GM12891 (cell line): ENCODE results near the gene ZACN.

Experiments
- DNase-seq: peaks from one replicate; pipeline ENCODE4 v3.0.0; 2011; ENCODE audit warnings: low spot score; ENCODE audit not compliant: insufficient read length
- FAIRE-seq: peaks from 2 replicates; lab custom pipeline; 2011; peaks lifted over from hg19 to GRCh38; lab: Jason Lieb, UNC
- PAX5 ChIP-seq: IDR thresholded peaks from 2 replicates; pipeline ENCODE4 v1.6.1; 2011; ENCODE audit warnings: low read length, moderate library complexity, mild to moderate bottlenecking; ENCODE audit not compliant: insufficient read depth, severe bottlenecking
- POLR2A ChIP-seq: IDR thresholded peaks from 2 replicates; pipeline ENCODE4 v1.6.1; 2011; ENCODE audit warnings: low read depth, low read length, control low read depth
- POLR2AphosphoS5 ChIP-seq: IDR thresholded peaks from 2 replicates; pipeline ENCODE4 v1.6.1; 2011; ENCODE audit warnings: low read depth, low read length, control low read depth
- POU2F2 ChIP-seq: IDR thresholded peaks from 2 replicates; pipeline ENCODE4 v1.6.1; 2011; ENCODE audit warnings: low read depth, mild to moderate bottlenecking, control low read depth, low read length, moderate library complexity
- SPI1 ChIP-seq: IDR thresholded peaks from 2 replicates; pipeline ENCODE4 v1.6.1; 2011; ENCODE audit warnings: low read depth, low read length, control low read depth
- TAF1 ChIP-seq: IDR thresholded peaks from 2 replicates; pipeline ENCODE4 v1.6.1; 2011; ENCODE audit warnings: low read depth, low read length, control low read depth

The ZACN gene

DNA sequence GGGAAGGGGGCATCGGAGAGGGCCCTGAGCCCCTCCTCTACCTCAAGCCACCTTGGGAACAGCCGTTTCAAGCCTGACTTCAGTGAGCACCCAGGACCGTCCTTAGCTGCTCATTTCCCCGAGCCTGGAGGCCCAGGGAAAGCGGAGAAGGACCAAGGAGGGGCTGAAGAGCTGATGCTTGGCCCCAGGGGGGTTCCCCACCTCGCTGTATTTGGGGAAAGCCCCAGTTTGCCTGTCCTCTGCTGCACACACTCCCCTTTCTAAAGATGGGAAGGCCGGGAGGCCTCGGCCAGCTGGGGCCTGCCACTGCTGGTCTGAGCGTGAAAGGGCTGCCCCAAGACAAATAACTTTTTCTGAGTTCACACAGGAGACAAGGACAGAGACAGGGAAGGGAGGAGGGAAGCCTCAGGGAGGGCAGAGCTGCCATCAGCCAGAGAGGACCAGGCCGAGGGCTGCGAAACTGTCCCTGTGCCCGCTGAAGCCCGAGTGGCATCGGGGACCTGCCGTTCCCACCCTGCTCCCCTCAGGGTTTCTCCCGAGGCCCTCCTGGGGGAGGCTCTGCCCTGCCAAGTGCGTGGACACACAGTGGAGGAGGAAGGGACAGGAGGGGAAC, 11.6 kb downstream of the ZACN start:
- DNase-seq, result no peak
- TF ChIP-seq TAF1, result no peak
- no peak for TF ChIP-seq POLR2AphosphoS5
- TF ChIP-seq POLR2A, result no peak
- no peak for FAIRE-seq

DNA sequence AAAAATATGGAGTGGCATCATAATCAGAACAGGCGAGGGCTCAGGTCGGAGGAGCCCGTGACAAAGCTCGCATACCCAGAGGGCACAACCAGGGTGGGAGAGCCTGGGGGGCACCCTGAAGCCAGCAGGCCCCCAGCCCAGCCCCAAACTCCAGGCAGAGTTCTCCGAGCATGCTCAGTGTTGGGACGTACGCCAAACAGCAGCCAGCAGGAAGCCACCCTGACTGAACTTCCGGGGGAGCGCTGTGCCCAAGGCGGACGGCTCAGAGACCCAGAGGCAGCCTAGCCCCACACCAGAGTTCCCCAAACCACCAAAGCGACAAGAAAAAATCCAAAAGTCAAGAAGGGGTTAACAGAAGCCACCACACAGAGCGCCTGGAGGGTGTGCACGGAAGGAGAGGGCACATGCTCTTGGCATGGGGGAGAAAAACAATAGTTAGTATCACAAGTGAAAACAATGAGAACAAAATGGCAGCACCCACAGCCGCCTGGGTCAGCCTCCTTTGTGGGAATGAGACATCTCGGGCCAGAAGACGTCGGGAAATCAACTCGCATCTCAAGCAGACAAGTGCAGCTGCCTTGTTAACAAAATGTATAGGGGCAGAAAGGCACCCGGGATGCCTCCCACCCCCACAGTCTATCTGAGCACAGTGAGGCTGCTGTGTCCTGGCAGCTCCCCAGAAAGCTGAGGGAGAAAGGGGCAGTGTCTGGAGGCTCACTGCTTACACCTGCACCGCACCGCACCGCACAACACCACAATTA, 12.7 kb downstream of the ZACN start:
- DNase-seq, result no peak
- TF ChIP-seq PAX5 (no peak), TAF1 (no peak), SPI1 (no peak), POU2F2 (no peak), POLR2AphosphoS5 (no peak), POLR2A (no peak)
- no peak for FAIRE-seq

DNA sequence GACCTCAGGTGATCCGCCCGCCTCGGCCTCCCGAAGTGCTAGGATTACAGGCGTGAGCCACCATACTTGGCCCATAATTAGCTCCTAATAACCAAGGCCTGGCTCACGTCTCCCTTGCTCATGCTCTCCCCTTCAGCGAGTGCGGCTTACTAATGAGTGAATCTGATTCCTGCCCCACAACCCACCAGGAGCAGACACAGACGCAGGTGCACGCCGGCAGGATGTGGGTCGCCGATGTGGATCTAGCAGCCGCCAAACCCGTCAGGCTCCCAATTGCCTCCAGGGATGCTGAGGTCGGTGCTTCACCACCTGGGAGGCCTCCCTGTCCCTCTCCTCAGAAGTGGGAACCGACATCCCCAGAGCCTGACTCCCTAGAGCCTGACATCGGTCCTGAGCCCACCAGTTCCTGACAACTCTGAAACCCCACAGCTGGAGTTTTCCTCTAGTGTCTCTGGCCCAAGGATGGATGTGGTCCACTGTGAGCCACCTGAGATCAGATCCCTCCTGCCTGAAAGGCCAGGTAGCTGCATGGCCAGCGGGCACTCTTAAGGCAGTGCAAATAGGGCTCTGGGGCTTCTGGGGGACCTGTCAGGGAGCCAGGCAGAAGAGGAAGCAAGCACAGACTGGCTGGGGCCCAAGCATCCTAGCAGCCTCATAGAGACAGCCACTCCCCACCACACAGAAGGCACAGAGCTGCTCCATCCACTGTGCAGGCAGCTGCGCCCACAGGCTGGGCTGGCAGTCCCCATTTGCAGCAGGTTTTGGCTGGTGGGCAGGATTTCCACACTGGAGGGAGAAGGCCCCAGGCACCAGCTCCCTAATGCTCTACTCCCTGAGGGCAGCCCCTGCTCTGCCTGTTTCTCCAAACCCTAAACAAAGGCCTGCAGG, 13.8 kb downstream of the ZACN start:
- FAIRE-seq (no peak), DNase-seq (no peak)
- TF ChIP-seq TAF1 (no peak), POLR2A (no peak), PAX5 (no peak), POLR2AphosphoS5 (no peak), SPI1 (no peak), POU2F2 (no peak)

DNA sequence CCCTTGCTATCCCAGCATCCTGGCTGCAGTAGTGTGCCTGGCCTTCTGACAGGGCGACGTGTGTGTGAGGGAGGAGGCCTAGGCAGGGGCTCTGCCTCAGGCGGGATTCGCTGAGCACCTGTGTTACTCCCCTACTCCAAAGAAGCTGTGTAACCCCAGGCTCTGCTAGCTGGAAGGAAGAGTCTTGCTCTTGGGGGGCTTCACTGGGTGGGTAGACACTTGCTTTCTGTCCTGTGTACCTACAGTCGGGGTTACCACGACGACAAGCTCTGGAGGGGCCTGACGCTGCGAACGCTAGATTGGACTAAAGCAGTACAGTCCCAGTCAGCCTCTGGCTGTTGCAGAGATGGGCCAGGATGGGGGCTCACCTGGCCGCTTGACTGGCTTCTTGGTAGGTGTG, 15.1 kb downstream of the ZACN start:
- FAIRE-seq, result no peak

DNA sequence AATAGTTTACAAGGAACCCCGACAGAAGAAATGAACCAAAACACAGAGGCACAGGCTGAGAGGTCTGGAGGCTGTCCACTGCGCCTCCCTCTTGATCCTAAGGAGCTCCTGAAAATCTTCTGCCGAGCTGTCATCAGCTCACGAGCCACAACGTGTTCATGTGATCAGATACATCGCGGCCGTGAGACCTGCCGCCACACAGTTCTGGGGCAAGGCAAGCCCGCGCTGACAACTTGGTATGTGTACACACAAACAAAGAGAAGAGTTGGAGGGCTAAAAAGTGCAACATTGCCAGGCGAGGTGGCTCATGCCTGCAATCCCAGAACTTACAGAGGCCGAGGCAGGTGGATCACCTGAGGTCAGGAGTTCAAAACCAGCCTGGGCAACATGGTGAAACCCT, 17.0 kb downstream of the ZACN start:
- TF ChIP-seq POLR2AphosphoS5 (no peak), TAF1 (no peak)
- FAIRE-seq (no peak), DNase-seq (peak; percentile 0)

More for the DNA sequence above, 15.1 kb downstream of the ZACN start:
- no peak for DNase-seq
- TF ChIP-seq POLR2AphosphoS5 (no peak), POU2F2 (no peak), TAF1 (no peak), PAX5 (no peak), SPI1 (no peak), POLR2A (no peak)

DNA sequence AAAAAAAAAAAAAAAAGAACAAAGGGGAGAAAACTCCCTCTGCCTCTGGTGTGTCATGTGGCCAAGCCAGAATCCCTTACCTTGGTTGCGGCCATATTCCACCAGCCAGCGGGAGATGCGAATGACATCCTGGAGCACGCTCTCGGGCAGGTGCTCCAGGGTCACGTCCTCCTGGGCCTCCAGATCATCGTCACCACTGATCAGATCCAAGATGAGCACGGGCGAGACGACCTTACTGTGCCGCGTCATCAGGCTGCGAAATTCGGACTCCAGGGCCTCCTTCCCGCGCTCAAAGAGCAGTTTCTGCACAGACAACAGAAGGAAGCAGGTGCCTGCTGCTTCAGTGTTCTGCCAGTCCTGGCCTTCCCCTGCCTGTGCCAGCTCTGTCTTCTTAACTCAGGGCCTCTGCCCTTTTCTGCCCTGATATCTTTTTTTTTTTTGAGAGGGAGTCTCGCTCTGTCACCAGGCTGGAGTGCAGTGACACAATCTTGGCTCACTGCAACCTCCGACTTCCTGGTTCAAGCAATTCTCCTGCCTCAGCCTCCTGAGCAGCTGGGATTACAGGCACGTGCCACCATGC, 18.8 kb downstream of the ZACN start:
- TF ChIP-seq POU2F2, result no peak
- no peak for TF ChIP-seq SPI1
- no peak for FAIRE-seq
- peak; percentile 1 for DNase-seq

DNA sequence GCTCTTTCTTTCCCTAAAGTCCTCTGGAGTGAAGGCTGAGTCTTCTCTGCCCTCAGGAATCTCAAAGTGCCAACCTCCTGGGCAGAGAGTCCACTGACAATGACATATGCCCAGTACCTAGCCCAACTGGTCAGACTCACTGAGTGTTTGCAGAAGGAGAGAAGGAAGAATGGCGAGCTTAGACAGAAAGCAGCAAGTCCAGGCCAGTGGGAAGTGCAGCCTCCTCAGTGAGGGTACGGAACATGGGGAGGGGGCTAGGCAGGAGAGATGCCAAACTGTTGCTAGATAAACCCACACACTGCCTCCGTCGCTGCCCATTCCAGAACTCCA, 23.9 kb downstream of the ZACN start:
- TF ChIP-seq POLR2A (no peak), PAX5 (no peak), POLR2AphosphoS5 (no peak), SPI1 (no peak), POU2F2 (no peak), TAF1 (no peak)
- DNase-seq (no peak), FAIRE-seq (no peak)

DNA sequence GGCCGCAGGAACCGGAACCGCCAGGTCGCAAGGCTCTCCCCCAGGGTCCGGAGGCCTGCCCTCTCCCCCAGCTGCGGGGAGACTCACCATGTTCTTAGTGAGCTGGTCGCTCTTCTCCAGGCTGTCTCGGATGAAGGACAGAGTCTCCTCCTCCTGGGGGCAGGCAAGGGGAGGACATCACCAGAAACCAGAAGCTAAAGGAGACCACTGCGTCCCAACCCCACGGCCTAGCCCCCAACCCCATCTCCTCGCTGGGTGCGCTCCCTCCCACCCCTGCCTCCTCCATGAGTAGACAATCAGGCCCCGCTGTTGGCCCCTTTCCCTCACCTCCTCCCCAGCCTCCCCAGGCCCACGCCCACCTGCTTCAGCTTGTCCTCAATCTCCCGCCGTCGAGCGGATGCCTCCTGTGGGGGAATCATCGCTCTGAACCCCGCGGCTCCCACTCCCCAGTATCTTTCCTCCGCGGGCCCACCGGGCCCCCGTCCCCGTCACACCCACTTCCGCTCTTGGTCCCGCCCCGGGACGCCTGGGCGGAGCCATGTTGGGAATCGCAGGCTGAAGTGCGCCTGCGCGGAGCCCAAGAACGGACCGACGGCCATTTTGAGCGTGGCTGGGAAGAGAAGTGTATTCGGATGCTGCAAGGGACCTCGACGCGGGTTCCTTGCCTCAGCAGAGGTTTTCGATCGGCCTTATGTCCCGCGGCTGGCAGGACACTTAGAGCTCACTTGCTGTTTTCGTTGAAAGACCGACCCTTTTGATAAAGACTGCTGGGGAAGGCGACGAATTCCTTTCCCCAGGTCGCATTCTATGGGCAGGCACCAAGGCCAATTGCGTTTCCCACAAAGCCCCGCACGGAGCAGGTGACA, 24.5 kb downstream of the ZACN start, which contains the start of gene EXOC7:
Gene EXOC7 (minus strand): TSS at position 514 of the 866 bp plus-strand sequence. CDS start 95 bp downstream, at position 419.
- DNase-seq (peak; percentile 97), FAIRE-seq (peak; percentile 95)

More for the DNA sequence above, 24.5 kb downstream of the ZACN start, which contains the start of gene EXOC7:
- TF ChIP-seq POU2F2, result no peak; the same call in 1 of the 2 replicates
- TF ChIP-seq POLR2A, result peak; percentile 85
- TF ChIP-seq SPI1, result peak; percentile 86
- no peak for TF ChIP-seq PAX5
- TF ChIP-seq POLR2AphosphoS5, result peak; percentile 89
- peak; percentile 69 for TF ChIP-seq TAF1
